UCSD-AML1 (cell line): ENCODE measurements around the gene CXXC5.
A peak's percentile ranks its signal among the peaks of the same experiment; 100 is the strongest.
"Not testable (repeated sequence)": the region's sequence is repeated elsewhere in the genome, so short reads cannot be mapped to it uniquely, and the experiment has no call there.

Source experiments
- DNase-seq: peaks from one replicate; lab custom pipeline; 2025; ENCODE audit not compliant: unreplicated experiment; lab: John Stamatoyannopoulos, UW

CXXC5 gene

GRCh38 chr5:139708877-139709581, 60.9 kb downstream of the CXXC5 start:
- peak; percentile 96 for DNase-seq

- DNase-seq = peak; percentile 96
These were observed 61.6 kb downstream of the CXXC5 start for GRCh38 chr5:139709582-139710318.

GRCh38 chr5:139710319-139711066, 62.3 kb downstream of the CXXC5 start:
- DNase-seq = peak; percentile 71

- peak; percentile 80 for DNase-seq
These were observed 63.1 kb downstream of the CXXC5 start for GRCh38 chr5:139711067-139711905.

DNA sequence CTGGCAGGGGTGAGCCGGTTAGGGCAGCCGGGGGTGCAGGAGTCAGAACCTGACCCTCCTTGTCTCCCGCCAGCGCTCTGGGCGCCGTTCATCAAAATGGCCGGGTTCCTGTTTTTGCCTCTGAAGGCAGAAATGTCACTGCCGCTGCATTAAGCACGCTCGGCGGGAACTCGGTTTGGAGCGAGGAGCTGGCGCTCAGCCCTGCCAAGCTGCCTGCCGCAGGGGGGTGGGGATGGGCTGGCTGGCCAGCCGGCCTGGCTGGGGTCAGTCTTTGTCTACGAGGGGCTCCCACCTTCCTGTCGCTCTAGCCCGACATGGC, 63.7 kb downstream of the CXXC5 start:
- peak; percentile 51 for DNase-seq

- DNase-seq = no peak
These were observed 64.3 kb downstream of the CXXC5 start for GRCh38 chr5:139712412-139712811.

- DNase-seq = not testable (repeated sequence)
These were observed 65.7 kb downstream of the CXXC5 start for GRCh38 chr5:139713898-139714297.

GRCh38 chr5:139717221-139717620, 69.1 kb downstream of the CXXC5 start:
- no peak for DNase-seq

DNA sequence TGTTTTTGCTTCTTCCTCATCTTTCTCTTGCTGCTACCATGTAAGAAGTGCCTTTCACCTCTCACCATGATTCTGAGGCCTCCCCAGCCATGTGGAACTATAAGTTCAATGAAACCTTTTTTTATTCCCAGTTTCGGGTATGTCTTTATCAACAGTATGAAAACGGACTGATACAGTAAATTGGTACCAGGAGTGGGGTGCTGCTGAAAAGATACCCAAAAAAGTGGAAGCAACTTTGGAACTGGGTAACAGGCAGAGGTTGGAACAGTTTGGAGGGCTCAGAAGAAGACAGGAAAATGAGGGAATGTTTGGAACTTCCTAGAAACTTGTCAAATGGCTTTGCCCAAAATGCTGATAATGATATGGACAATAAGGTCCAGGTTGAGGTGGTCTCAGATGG, 70.3 kb downstream of the CXXC5 start:
- DNase-seq = not testable (repeated sequence)

- DNase-seq = not testable (repeated sequence)
These were observed 71.8 kb downstream of the CXXC5 start for GRCh38 chr5:139719970-139720369.

DNA sequence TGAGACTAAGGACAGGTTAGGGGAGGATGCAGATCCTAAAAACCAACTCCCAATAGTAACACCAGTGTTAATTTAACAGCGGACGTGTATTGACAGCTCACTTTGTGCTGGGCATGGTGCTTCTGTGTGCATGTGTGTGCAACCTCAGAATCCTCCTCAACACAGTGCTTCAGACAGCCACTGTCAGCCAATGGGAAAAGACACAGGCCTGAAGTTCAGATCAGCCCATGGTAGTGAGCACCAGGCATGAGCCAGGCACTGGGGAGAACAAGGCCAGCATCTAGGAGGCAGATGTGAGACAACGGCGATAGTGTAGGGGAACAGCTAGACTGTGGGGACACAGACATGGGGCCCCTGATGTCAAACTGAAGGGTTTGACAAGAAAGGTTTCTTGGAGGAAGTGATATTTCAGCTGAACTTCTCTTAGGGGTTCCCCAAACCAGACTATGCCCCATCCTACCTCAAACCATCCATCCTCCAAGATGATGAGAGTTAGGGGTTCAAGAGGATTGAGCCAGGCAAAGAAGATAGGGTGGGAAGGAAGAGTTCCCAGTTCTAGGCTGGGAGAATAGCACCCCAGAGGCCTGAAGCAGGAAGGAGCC, 75.9 kb downstream of the CXXC5 start:
- no peak for DNase-seq

DNA sequence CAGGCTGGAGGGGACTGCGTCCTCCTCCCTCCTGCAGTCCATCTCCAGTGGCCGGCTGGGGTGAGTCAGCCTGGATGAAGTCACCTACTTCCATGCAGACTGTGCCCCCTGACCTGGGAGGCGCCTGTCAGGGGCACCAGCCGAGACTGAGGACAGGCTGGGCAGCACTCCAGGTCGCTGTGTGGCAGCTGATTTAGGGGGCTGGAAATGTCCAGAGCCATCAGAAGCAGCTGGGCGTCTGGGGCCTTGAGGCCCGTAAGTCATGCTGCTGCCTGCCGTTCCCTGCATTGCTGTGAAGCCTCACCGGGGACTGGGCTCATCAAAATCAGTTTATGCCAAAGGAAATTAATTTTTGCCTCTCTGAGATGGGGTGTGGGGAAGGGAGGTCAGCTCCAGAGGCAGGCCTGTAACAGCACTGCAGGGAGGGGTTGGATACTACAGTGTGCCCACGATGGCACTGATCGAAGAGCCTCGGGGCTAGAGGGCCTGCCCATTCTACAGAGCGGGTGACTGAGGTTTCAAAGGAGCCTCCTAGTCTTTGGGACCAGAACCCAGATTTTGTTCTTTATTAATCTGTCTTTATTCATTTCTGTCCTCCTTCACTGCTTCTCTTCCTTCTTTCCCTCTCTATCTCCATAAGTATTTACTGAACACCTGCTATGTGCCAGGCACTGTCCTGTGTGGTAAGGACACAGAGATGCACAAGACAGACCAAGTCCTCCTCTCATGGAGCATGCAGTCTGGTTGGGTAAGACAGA, 77.1 kb downstream of the CXXC5 start:
- no peak for DNase-seq

DNA sequence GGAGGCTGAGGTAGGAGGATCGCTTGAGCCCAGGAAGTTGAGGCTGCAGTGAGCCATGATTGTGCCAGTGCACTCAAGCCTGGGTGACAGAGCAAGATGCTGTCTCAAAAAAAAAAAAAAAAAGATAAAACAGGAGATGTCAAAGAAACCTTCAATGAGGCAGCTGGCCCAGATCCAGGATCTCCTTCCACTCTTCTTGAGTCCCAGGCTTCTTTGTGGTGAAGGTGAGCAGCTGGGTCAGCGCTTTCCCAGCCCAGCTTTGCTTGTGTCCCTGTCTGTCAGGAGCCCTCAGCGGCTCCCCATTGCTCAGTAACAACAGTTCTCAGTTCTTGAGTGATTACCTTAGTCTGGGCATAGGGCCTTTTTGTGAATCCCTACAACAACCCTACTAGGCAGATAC, 78.1 kb downstream of the CXXC5 start:
- no peak for DNase-seq

DNA sequence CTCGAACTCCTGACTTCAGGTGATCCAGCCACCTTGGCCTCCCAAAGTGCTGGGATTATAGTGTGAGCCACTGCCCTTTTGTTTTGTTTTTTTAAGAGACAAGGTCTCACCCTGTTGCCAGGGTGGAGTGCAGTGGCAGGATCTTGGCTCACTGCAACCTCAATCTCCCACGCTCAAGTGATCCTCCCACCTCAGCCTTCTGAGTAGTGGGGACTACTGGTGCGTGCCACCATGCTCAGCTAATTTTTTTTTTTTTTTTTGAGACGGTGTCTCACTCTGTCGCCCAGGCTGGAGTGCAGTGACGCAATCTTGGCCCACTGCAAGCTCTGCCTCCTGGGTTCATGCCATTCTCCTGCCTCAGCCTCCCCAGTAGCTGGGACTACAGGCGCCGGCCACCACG, 79.5 kb downstream of the CXXC5 start:
- DNase-seq = not testable (repeated sequence)

DNA sequence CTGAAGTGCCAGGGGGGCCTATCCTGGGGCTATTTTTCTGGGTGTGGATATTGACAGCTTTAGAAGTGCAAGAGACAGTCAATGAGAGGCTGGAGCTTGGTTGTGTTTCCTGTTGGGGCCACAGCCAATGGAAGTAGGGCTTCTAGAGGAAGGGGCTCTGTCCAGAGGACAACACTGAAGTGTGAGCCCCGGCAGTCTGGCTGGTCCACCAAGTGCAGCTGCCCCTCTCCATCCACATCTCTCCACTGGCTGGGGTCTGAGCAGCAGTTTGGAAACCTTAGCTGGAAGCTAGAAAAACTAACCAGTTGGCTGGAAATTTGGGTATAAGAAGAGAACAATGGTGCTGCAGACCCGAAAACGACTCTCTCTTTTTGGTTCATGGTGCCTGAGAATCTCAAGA, 83.1 kb downstream of the CXXC5 start:
- no peak for DNase-seq

DNA sequence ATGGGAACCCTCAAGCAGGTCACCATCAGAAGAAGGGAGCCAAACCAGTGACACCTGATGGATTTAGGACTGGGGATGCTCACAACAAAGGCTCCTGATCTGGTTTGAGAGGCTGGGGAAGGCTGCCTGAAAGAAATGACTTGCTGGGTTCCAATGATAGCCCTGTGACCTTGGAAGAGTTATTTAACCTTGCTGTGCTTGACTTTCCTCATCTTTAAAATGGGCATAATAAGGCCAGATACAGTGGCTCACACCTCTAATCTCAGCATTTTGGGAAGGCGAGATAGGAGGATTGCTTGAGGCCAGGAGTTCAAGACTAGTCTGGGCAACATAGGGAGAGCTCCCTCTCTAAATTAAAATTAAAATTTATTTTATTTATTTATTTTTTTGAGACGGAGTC, 83.9 kb downstream of the CXXC5 start:
- DNase-seq = no peak

GRCh38 chr5:139733010-139733688, 85.0 kb downstream of the CXXC5 start:
- no peak for DNase-seq
